ENCODE measurements around the gene BBIP1.
A peak's percentile ranks its signal among the peaks of the same experiment; 100 is the strongest.
"Not testable (repeated sequence)": the region's sequence is repeated elsewhere in the genome, so short reads cannot be mapped to it uniquely, and the experiment has no call there.

BBIP1 gene

DNA sequence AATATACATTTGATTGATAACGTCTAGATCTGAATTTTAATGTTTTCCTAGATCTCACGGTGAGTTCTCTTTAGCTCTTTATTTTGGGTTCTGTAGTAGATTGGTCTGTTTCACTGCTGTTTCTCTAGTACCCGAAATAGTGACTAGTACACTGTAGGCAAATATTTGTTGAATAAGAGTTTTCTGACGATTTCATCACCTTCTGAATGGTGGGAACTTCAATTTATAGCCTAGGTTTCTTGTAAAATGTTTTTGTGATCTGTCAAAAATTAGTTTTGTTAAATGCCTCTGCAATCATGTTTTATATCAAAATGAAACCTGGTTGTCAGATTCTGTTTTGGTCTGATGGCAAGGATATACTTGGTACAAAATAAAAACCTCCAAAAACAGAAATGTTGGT, 37.1 kb downstream of the BBIP1 start:
- no peak for DNase-seq

- no peak for DNase-seq
Observed at GRCh38 chr10:110881247-110881646, 37.7 kb downstream of the BBIP1 start.

DNA sequence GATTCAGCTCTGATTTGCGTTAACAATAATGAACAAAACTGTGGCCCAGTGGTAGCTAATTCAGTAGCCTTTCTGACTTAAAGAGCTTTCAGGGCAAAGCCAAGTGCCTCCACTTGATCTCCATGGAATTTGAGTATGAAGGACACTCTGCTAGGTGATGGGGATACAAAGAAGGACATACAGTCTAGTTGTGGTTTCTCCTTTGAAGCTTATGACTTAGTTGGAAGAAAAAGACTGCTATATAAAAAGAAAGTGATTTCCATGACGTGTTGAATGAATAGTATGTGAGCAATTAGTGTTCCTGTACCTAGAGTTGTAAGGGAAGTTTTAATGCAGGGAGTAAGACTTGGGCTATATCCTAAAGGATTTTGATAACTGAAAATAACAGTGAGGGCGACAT, 39.0 kb downstream of the BBIP1 start:
- DNase-seq, result no peak

DNA sequence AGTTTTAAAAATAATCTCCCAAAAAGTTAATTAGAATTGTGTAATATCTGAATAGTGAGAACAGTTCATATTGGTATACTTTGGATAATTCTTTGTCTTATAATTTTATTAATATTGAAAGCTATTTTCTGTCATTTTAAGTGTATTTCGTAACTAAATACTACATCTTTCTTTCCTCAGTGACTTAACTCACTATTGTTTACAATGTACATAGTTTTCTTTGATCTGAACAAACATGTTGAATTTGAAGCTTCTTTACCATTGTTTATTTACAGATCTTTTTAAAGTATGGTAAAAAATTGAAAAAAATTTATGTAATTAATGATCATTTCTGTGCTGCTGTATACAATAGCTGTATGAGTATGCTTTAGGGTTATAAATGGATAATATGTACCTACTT, 42.2 kb downstream of the BBIP1 start:
- DNase-seq, result no peak

DNA sequence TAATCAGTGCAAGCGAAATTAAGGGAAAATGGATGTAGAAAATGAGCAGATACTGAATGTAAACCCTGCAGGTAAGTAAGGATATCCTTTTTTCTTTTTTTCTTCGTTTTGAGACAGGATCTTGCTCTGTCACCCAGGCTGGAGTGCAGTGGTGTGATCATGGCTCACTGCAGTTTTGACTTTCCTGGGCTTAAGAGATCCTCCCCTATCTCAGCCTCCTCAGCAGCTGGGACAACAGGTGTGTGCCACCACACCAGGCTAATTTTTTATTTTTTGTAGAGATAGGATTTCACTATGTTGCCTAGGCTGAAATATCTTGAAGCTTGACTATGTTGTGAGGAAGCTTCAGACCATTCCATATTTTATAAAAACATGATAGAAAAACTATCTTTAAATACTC, 43.0 kb downstream of the BBIP1 start:
- DNase-seq, result no peak

DNA sequence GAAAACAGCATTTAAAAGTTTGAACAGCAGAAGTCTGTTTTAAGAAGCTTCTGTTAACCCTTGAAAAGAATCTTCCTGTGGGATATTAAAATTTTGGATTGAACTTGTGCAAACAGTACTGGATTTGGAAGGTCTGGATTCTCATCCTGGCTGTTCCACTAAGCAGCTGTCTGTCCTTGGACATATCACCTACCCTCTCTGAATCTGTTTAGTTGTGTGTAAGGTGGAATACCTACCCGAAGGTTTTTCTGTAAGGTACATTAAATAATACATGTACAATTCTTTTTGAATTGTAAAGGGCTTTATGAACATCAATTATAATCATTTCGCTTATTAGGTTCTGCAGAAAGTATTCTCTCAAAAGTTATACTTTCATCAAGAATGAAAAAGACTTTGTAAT, 45.0 kb downstream of the BBIP1 start:
- no peak for DNase-seq

DNA sequence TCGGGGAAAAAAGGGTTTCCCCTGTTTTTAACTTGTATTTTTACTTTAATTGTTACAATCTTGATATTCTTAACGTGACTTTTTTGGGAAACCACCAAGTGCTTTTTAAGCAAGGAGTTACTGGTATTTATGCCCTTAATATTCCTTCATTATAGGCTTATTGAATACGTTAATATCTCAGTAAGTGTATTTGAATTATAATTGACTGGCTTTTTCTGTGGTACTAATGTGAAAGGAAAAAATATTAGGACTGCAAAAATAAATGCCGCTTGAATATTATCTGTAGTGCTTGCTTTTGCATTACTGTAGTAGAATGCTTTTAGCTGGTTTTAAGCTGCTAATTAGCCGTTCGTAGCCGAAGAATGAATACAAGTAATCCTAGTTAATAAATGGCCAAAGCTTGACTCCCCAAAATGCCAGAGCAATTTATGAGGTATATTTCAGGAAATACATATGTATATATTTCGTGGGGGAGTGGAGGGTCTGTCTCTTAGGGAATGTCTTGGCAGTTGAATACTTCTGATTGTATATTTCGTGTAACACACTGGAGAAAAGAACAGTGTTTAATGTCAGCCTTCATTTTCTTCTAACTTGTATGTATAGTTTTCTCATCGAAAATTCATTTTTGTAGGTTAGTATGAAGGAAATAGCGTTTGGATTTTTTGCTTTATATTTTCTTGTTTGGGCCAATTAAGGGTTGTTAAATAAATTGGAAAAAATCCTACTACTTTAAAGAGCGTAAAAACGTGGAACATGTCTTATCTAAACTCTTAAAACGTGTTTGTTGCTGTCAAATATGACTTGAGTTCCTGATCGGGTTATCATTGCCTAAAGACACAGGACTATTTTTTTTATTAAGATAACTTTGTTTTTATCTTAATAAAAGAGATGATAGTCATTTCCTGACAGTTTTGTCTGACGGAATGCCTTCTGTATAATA, 45.7 kb downstream of the BBIP1 start:
- DNase-seq, result no peak

DNA sequence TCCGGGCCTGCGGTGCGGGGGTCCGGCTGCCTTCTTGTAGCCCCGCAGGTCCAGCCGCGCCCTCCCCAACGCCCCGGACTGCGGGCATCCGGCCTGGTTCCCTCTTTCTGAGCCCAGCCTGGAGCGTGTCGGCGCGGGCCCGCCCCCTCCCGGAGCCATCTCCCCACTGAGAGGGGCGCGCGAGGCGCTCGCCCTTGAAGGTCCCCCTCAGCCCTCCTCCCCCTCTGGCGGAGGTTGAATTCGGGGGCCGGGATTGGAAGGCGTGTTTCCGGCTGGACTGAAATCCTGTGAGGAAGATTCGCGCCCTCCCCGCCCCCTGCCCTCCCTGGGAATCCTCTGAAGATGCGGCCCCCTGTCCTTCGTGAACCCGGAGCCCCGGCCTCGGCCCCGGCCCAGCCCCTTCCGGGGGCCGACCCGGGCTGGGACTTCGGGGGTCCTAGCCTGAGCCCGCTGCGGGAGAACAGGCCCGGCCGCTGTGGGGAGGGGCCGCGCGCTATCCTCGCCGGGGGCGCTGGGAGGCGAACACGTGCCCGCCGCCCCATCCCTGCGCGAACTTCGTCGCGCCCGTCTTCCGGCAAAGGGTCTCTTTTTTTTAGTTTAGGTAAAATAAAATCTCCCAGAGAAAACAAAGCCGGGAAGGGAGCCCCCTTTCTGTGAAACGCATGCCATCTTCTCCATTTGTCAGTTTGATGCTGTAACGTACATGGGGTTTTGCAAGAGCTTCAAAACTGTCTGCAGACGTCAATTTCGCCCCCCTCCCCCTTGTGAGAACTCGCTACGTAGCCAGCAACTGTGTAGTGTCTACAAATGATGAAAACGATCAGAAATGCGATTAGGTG, 46.6 kb downstream of the BBIP1 start:
- DNase-seq, result peak; percentile 40 to 74 (median 60)

DNA sequence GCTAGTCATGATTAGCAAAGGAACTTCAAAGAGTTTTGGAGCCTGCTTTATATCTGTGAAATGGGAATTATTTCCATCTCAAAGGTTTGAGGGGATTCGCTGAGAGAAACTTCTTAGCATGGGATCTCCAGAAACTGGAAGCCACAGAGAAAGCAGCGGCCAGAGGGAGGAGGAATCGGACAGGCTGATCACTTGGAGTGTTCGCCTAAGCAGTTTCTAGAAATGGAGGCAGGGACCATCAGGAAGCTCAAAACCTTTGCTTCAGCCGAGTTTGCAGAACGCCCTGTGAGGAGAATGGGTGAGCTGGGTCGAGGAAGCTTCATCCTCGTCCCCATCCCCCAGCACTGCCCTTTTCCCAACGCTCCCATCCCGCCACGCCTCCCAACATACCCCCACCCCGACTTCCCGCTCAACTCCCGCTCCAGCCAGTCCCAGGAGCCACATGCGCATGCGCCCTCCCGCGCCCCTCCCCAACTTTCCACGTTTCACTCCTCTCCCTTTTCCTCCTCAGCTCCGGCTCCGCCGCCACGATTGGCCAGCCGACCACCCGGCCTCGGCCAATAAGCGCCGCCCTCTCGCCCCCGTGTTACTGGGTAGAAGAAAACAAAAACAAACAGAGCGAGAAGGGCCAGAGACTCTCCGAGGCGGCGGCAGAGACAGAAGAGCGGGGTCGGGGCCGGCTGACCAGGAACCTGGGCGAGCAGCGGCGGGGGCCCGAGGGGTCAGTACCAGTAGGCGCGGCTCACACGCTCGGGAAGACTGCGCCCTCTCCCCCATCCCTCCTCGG, 47.5 kb downstream of the BBIP1 start, which contains the start of gene PDCD4:
PDCD4 (plus strand) TSS at position 631 of the 787 bp plus-strand sequence. CDS start 4,100 bp downstream, outside the sequence.
- peak; percentile 81 to 86 (median 83) for DNase-seq

GRCh38 chr10:110870823-110871297, 48.1 kb downstream of the BBIP1 start:
- DNase-seq, result no peak

- no peak for DNase-seq
Observed at GRCh38 chr10:110868981-110869380, 50.0 kb downstream of the BBIP1 start.

GRCh38 chr10:110867807-110868465, 51.0 kb downstream of the BBIP1 start:
- DNase-seq, result no peak

DNA sequence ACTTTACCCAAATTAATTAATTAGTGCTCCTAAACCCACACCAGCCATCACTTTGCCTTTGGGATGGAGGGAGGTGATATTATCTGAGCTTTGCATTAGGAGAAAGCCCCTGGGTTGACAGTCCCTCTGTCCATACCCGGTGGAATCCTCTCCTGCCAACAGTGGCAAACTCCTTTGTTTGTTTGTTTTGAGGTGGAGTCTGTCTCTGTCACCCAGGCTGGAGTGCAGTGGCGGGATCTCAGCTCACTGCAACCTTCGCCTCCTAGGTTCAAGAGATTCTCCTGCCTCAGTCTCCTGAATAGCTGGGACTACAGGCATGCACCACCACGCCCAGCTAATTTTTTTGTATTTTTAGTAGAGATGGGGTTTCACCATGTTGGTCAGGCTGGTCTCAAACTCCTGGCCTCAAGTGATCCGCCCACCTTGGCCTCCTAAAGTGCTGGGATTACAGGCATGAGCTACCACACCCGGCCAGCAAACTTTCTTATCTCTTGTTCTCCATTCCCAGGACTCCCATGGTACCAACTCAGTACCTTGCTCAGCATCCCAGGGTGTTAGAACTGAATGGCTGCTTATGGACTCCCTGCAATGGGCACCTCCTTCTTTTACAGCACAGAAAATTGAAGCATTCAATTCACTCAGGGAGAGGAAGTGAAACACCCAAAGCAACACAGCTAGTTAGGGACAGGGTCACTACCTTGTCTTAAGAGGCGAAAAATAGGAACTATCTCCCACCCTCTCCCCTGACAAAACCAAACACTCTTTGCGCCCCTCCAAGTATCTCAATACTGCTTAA, 51.8 kb downstream of the BBIP1 start:
- not testable (repeated sequence) for DNase-seq

DNA sequence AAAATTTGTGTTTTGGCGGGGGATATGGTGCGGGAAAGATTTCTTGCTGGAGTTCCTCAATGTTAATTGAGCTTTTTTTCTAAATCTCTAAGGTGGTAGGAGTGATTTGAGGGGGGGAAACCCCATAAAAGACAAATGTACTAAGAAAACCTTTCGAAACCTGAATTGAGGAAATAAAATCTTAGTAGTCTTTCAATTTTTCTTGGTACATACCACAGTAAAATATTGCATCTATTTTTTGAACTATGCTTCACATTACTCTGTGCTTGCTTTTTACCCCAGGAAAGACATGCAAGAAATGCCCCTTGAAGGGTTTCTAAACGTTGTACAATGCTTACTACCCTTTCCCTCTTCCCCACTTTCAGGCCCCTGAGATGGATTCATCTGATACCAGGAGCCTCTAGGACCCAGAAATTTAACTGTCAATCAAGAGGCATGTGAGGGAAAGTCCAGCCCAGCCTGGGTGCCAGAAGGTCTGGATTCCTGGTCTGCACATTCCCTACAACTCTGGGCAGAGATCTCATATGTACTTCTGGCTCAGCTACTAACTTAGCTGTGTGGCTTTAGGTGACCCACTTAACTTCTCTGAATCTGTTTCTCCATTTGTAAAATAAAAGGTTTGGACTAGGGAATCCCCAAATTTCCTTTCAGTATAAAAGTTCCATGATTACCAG, 53.0 kb downstream of the BBIP1 start:
- no peak for DNase-seq

- DNase-seq, result no peak
Observed at GRCh38 chr10:110865186-110865808, 53.7 kb downstream of the BBIP1 start.

GRCh38 chr10:110864662-110865140, 54.3 kb downstream of the BBIP1 start:
- DNase-seq, result no peak

DNA sequence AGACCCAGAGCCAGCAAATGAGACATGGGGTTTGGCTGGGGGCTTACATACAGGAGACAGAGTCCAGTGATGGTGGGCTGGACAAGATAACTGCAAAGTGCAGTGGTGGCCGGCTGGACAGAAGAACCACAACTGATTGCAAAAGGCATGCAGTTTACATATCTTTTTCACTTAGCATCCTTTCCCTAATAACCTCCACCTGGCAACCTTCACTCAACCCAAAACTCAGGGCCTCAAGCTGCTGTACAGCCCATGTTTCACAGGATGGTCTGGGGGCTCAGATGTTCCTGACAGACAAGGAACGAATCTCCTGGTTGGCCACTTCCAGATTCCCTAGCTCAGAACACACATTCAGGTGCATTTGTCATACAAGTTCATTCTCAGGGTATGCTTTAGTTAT, 55.0 kb downstream of the BBIP1 start:
- DNase-seq, result no peak

DNA sequence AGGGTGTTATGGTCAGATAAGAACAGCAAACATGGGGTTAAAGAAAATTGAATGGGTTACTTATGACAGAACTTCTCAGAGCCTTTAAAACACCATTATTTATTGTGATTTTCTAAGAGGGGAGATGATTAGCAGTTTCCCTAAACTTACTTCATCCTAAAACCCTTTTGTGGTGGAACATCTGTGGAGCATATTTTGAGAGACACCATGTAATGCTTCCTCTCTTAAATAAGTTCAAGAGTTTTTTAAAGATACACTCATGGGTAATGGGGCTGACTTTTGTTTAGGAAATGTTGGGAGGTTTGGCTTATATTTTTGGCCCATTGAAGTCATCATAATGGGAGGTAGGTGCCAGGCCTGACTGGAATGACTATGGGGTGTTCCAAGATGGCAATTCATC, 55.6 kb downstream of the BBIP1 start:
- DNase-seq, result no peak

DNA sequence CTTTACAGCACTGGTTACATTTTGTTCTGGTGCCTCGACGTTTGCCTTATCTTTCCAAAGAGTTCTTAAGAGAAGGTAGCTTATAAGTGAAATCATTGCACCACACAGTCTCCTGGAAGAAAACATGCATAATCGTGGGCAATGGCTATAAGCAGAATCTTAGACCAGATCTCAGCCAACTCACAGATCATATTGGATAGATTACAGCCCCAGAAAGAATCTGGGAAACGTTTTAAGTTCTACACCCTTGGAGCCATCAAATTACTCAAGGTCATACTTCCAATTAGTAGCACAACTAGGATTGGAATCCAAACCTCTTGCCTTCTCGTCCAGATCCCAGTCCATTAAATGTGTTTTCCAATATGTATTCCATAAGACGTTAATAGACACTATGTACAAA, 56.0 kb downstream of the BBIP1 start:
- no peak for DNase-seq

All from activated naive CD4-positive, alpha-beta T cell (primary cell).